ENCODE results near the gene C1orf167.

- TF ChIP-seq POLR2A (IDR thresholded peaks at IDR 0.05), result no peak
- TF ChIP-seq CTCF (IDR thresholded peaks at IDR 0.05), result no peak
These were observed 40.6 kb downstream of the C1orf167 start for GRCh38 chr1:11802616-11802972.
